Glomerular visceral epithelial cell (primary cell): ENCODE results near the gene ACER3.
"Not testable (repeated sequence)": the region's sequence is repeated elsewhere in the genome, so short reads cannot be mapped to it uniquely, and the experiment has no call there.

Experiments
- DNase-seq: peaks from one replicate; pipeline ENCODE4 v3.0.0-alpha.2; 2016; ENCODE audit errors: extremely low spot score

ACER3 gene

DNA sequence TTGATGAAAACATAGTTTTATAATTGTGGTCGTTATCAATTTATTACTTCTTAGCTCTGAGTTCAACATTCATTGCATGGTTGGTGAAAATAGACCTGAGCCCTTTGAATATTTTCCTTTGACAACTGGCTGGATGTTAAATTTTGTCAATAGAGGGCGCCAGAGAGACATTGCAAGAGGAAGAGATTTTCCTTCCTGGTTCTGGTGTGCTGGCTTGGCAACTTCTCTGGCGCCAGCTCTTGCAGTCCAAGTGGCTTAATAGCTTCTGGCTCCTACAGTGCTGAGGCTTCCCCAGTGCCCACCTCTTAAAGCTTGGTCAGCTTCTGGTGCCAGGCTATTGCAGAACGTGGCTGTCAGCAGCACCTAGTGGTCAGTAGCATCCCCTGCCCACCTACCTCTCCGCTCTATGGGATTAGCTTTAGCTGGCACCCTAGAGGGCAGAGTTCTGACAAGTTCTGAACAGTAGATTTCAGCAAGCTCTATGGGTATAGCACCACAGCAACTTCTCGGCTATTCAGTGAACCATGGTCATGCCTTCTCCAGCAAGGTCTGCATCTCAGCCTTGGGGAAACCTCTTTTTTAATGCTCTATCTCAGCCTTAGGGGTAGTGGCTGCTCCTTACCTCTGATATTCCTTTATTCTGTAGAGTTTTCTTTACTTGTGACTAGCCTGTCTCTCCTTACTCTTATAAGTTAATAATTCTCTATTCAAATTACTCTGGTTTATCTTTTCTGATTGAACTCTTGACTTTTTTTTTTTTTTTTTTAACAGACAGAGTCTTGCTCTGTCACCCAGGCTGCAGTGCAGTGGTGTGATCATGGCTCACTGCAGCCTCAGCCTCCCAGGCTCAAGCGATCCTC, 59.4 kb downstream of the ACER3 start:
- peak; percentile 85 for DNase-seq

DNA sequence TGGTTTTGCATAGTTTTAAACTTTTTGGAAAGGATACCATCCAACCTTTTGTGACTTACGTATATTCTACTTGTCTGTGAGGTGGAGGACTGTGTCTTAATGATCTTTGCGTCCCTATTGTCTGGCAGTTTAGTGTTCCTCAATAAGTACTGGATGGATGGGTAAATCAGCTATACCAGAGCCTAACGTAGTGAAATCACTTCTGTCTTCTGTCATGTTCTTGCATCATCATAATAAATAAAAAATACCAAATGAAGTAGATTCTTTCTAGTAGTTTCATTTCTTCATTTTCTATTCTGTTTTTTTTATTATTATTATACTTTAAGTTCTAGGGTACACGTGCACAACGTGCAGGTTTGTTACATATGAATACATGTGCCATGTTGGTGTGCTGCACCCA, 66.4 kb downstream of the ACER3 start:
- DNase-seq = no peak

GRCh38 chr11:76935042-76935441, 74.3 kb downstream of the ACER3 start:
- DNase-seq = no peak

DNA sequence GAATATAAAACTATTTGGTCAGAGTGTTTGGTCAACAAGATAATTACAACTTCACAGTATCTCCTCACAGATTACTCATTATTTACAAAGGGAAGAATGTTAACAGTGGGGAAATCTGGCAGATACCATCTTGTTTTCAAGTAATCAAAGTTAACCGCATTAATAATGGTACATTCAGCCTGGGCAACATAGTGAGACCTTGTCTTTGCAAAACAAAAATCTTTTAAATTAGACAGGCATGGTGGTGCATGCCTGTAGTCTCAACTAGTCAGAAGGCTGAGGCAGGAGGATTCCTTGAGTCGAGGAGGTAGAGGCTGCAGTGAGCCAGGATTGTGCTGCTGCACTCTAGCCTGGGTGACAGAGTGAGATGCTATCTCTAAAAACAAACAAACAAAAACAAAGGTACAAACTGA, 78.5 kb downstream of the ACER3 start:
- DNase-seq = no peak

DNA sequence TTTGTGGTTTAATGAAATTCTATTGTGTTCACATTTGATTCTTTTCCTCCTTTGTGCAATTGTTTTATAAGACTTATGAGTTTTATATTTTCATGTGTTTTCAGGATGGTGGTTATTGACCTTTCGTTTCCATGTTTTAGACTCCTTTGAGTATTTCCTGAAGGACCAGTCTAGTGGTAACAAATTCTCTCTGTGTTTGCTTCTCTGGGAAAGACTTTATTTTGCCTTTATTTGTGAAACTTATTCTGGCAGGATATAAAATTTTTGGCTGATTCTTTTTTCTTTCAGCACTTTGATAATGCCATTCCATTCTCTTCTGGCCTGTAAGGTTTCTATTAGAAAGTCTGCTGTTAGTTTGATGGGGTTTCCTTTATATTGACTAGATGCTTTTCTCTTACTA, 83.5 kb downstream of the ACER3 start:
- no peak for DNase-seq

DNA sequence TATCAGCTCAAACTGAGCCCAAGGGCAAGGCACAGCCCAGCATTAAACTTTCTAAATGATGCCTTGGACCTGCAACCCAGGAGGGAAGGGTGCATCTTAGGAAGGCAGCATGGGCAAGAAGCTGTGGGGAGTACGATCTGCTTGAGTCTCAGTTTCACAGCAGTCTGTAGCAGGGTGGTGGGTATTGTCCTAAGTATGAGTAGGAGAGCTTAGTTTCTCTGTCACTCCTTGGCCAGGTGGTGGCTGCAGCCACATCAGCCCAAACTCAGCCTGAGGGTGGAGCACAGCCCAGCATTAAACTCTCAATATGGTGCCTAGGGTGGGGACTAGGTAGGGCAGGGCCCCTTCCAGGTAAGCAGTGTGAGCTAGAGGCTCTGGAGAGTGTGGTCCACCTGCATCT, 85.5 kb downstream of the ACER3 start:
- DNase-seq = no peak

DNA sequence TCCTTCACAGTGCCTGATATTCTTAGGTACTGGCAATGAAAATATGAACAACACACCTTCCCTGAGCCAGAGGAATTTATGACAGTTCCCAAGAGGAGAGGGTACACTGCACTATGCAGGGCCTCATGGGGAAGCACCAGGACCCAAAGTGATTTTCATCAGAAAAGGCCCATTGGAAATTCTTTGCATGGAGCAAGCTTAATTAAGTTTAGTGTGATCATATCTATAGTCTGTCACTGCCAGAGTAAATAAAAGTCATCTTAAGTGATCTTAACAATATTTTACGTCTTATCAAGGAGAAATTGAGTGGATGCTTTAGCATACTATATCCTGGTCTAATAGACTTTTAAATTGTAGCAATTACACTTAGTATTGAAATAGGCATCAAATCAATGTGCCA, 86.5 kb downstream of the ACER3 start:
- DNase-seq = no peak

DNA sequence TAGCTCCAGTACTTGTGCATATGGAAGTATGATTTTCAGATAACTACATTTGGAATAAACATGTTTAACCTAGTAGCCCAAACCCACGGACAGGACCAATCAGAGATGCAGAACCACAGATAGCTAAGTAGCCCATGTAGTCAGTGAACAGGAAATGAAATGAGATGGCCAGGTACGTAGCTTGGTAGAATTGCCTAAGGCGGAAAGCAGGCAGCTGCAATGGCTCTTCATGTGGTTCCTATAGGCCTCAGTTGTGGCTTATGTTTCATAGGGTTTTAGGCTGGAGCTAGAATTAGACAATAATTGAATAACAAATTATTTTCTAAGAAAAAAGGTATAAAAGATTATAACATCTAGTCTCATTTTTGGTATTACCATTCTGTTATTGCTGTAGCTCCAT, 87.1 kb downstream of the ACER3 start:
- DNase-seq = no peak

DNA sequence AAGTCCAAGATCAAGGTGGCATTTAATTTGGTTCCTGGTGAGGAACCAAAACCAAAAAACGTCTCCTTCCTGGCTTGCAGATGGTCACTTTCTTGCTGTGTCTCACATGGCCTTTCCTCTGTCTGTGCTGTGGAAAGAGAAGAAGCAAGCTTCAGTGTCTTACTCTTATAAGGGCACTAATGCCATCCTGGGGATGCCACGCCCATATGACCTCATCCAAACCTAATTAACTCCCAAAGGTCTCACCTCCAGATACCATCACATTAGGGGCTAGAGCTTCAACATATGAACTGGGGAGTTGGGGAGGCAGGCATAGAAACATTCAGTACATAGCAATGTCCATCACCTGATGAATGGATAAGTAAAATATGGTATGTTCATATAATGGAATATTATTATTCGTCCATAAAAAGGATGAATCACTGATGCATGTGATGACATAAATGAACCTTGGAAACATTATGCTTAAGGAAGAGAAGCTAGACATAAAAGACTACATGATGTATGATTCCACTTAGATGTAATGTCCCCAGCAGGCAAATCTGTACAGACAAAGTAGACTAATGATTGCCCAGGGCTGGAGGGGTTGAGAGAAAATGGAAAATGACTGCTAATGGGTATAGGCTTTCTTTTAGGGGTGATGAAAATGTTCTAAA, 94.9 kb downstream of the ACER3 start:
- no peak for DNase-seq

GRCh38 chr11:76962583-76963416, 102.1 kb downstream of the ACER3 start:
- DNase-seq = no peak

DNA sequence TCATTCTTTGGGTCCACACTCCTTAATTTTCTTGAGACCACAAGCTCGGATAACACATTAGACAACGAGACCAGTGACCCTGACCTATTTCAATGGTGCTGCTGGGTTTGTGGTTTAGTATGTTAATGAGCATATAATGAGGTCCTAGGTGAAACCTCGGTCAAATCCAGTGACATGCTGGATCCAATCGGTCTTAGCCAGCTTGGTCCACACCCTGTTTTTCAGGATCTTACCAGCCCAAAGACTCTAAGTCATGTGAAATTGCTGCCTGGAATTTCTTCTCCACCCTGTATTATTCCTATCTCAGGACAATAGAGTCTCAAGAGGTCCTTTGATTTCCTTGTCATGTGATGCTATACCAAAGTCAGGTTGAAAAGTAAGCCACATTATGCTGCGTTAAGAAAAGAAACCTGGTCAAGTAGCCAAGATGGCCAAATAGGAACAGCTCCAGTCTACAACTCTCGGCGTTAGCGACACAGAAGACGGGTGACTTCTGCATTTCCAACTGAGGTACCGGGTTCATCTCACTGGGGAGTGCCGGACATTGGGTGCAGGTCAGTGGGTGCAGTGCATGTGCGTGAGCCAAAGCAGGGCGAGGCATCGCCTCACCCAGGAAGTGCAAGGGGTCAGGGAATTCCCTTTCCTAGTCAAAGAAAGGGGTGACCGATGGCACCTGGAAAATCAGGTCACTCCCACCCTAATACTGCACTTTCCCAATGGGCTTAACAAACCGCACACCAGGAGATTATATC, 102.9 kb downstream of the ACER3 start:
- DNase-seq = not testable (repeated sequence)

DNA sequence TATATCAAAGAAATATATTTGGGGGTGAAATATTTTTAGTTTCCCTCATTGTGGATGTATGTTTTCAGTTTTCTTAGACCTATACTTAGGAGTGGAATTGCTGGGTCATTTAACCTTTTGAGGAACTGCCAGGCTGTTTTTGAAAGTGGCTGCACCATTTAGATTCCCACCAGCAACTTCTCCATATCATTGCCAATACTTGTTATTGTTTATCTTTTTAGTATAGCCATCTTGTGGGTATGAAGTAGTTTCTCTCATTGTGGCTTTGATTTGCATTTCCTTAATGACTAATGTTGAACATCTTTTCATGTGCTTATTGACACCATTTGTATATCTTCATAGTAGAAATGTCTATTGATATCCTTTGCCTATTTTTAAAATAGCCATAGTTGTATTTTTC, 111.3 kb downstream of the ACER3 start:
- no peak for DNase-seq

GRCh38 chr11:76974179-76974891, 113.6 kb downstream of the ACER3 start:
- no peak for DNase-seq

DNA sequence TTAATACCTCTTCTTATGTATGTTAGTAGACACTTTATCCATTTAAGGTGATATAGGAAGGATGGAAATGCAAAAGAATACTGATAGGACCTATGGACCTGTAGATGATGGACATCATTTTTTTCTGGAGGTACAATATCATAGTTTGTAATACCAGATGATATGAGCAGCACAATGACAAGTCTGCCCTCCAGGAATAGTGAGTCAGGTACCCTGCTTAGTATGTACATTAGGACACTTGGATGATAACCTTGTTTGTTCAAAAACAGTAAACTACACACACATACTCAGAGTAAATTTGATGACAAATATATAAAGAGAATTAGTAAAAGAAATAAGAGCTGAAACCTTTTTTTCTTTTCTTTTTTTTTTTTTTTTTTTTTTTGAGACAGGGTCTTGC, 114.8 kb downstream of the ACER3 start:
- DNase-seq = no peak

DNA sequence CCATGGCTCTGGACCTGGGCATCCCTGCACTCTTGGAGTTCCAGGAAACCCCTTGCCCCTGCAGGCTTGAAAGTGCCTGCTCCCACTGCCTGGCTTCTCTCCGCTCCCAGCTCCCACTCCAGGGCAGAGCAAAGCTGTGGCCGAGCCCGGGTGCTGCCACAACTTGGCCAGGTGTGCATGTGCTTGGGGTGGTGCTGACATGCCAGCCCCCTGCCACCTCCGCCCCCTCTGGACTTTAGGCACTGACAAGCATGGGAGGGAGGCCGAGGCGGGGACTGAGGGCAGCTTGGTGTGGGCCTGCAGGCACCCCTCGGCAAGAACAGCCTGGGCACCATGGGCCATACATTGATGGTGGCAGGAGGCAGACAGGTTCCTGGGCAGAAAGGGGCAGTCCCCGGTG, 117.1 kb downstream of the ACER3 start:
- no peak for DNase-seq

DNA sequence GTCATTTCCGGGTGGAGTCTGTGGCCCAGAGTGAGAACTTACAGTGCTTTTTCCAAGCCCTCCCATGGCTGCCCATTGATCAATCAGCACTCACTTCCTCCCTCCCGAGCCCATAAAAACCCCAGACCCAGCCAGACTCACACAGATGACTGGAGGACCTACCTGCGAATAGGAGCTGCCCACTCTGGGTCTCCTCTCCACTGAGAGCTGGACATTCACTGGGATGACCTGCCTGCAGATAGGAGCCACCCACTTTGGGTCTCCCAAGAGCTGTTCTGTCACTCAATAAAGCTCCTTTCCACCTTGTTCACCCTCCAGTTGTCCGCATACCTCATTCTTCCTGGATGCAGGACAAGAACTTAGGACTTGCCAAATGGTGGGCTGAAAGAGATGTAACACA, 117.5 kb downstream of the ACER3 start:
- DNase-seq = no peak

DNA sequence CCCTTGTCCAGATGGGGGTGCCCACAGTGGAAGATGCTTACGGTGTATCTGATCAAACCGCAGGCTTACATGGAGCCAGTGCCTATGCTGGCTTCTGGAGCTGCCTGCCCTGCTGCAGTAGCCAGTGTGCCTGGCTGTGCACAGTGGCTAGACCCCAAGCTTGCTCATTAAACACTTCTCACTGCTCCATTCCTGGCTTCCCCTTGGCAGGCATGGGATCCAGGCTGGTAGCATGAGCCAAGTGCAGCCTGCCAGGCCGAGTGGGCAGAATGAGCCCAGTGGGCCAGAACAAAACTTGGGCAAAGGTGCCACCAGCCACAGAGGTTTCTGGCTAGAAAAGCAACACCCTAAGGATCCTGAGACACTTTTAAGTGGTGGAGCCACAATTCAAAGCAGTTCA, 118.1 kb downstream of the ACER3 start:
- no peak for DNase-seq

- no peak for DNase-seq
These were observed 119.5 kb downstream of the ACER3 start for GRCh38 chr11:76980196-76980595.

DNA sequence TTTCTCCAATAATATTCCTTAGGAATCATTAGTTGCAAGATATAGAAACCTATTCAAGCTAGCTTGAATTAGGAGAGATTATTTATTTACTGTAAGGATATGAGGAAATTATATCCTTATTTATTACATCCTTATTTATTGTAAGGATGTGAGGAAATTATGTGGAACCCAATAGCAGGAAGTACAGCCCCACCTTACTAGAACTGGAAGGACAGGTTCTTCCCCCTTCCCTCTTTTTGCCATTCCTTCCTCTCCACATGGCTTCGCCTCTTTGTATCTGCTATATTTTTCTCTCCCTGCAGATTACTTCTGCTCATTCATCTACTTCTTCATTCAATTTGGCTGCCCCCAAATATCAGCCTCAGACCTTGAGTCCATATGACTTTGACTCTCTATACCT, 124.0 kb downstream of the ACER3 start:
- DNase-seq = no peak

DNA sequence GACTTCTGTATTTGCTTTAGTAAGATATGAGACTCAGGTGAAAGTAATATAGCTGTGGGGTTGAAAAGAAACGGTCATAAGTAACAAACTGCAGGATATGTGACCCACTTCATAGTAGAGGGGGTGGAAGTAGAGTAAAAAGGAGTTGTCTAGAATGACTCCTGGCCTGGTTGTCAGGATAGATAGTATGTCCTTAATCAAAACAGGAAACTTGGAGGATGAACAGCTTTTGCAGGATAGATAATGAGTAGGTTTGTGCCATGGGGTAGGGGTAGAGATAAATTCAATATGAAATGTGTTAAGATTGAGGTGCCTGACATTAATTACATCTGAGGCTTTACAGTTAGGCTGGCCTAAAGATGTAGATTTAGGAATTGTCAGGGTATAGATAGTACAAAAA, 126.5 kb downstream of the ACER3 start:
- DNase-seq = no peak

DNA sequence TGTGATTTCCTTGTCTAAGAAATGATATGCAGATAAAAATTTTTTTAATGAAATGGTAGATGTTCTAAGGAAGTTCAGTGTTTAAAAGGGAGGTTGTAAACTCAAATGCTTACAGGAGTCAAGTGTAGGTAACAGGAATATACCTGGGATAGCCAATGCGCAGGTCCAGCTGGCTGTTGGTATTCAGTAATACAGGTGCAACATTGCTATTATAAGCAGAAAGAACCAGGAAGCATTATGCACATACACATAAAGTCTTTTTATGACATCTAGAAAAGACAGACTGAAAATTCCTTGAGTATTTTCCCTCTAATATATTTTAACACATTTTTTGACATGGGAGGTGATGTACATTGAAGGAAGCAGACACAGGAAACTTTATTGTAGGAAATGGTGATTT, 129.9 kb downstream of the ACER3 start:
- no peak for DNase-seq
